ENCODE measurements around the gene TRIM33. TPM values are rescaled to one million over a fixed set of nuclear protein-coding genes. Genes with fewer than 3 reads are reported as not detected.

TRIM33 gene
- total RNA-seq, 4 donors from 2014 or later, result 41.5 to 98.2 (median 52.0) TPM

DNA sequence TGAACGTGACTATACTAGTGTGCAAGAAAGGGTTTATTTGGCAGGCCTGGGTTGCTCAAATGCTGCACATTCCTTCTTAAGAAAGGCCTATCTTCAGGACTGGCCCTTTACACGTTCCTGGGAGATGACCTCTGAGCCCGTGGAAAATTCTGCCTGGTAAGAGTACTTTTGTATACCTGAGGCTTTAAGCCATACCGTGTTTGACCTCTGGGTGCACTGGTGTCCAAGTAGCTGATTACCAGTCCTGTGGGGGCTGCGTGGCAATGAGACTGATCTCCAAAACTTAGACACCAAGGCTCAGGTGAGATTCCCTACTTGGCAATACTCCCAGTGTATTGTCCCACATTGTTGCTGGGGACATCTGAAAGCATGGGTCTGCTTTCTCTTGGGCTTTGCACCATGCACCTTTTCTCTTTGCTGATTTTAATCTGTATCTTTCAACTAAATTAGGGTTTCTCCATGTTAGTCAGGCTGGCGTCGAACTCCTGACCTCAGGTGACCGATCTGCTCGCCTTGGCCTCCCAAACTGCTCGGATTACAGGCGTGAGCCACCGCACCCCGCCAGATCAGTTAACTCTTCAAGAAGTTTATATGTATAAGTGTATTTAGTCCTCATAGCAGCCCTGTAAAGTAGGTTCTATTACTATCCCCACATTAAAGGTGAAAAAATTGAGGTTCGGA, 44.5 kb downstream of the TRIM33 start:
- DNase-seq, result no peak
- H3K4me1 ChIP-seq, result peaks cover 0 to 10% (median 2%) of the 10 kb centered on the region in 4 donors
- no peaks in the 10 kb centered on the region for H3K36me3 ChIP-seq
- no peak overlapping the region for H3K4me3 ChIP-seq
- H3K27ac ChIP-seq, result no peak overlapping the region
- TF ChIP-seq POLR2A (IDR thresholded peaks at IDR 0.05) (no peak), CTCF (IDR thresholded peaks at IDR 0.05) (no peak)
- H3K9me3 ChIP-seq, result no peaks in the 10 kb centered on the region
- H3K27me3 ChIP-seq, result no peaks in the 10 kb centered on the region

DNA sequence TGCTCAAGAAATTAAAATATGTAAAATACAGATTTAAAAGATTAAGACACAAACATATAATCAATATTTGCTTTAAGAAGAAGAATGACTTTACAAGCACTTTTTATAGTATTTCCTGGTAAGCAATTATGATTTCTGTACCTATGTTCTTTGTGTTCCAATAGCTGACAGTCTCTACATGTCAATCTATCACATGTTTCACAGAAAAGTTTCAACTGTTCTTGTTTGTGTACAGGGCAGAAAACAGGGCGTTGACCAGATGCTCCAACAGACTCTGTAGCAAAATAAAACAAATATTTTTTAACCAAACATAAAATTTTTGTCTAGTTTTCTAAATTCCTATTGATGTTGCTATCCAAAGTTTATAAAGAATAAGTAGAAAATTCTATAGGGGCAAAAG, 48.0 kb downstream of the TRIM33 start:
- H3K4me1 ChIP-seq, result peaks cover 0 to 4% (median 2%) of the 10 kb centered on the region in 4 donors
- no peaks in the 10 kb centered on the region for H3K27me3 ChIP-seq
- no peak overlapping the region for H3K27ac ChIP-seq
- TF ChIP-seq CTCF (IDR thresholded peaks at IDR 0.05) (no peak), POLR2A (IDR thresholded peaks at IDR 0.05) (no peak)
- peaks cover 0 to 7% (median 0%) of the 10 kb centered on the region in 3 donors for H3K36me3 ChIP-seq
- no peaks in the 10 kb centered on the region for H3K9me3 ChIP-seq
- no peak overlapping the region for H3K4me3 ChIP-seq
- DNase-seq, result no peak

DNA sequence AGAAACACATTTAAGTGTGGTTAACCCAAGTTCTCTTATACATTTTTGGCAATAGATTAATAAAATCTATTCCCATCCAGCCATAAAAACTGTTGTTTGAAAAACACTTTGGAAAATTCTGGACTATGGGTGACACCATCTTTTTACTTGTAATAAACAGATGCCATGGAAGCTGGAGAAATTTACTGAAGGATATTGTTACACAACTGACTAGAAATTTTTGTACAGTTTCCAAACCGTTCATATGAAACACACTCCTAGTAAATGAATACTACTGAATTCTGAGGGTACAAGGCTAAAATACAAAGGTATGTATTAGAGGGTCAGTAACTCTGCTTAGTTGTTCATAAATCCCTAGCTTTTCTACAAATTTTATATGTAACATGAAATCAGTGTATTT, 48.7 kb downstream of the TRIM33 start:
- Histone ChIP-seq H3K4me3 (no peak overlapping the region), H3K27ac (no peak overlapping the region), H3K27me3 (no peaks in the 10 kb centered on the region), H3K36me3 (peaks cover 0 to 7% (median 0%) of the 10 kb centered on the region in 3 donors), H3K4me1 (peaks cover 0 to 3% (median 0%) of the 10 kb centered on the region in 4 donors), H3K9me3 (no peaks in the 10 kb centered on the region)
- no peak for DNase-seq
- TF ChIP-seq CTCF (IDR thresholded peaks at IDR 0.05) (no peak), POLR2A (IDR thresholded peaks at IDR 0.05) (no peak)

DNA sequence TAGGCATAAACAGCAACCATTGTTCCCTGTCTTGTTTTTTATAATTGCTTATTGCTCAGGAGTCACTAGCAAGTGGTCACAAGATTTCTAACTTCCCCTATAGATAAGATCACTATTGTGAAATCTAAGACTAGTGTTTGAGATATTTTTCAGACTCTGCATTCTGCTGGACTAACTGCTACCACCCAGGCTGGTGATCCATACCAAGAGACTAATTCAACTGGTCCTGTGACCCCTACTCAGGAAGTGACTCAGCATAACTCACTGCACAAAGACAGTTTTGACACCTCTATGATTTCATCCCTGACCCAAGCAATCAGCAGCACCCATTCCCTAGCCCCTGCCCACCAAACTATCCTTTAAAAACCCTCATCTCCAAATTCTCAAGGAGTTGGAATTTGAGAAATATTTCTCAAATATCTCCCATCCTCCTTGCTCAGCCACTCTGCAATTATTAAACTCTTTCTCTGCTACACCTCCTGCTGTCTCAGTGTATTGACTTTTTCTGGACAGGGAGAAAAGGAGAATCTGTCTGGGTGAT, 52.7 kb downstream of the TRIM33 start:
- TF ChIP-seq CTCF (IDR thresholded peaks at IDR 0.05) (no peak), POLR2A (IDR thresholded peaks at IDR 0.05) (no peak)
- Histone ChIP-seq H3K4me1 (no peaks in the 10 kb centered on the region), H3K27me3 (no peaks in the 10 kb centered on the region), H3K36me3 (peaks cover 0 to 24% (median 0%) of the 10 kb centered on the region in 3 donors), H3K4me3 (no peak overlapping the region), H3K27ac (no peak overlapping the region), H3K9me3 (no peaks in the 10 kb centered on the region)
- no peak for DNase-seq

DNA sequence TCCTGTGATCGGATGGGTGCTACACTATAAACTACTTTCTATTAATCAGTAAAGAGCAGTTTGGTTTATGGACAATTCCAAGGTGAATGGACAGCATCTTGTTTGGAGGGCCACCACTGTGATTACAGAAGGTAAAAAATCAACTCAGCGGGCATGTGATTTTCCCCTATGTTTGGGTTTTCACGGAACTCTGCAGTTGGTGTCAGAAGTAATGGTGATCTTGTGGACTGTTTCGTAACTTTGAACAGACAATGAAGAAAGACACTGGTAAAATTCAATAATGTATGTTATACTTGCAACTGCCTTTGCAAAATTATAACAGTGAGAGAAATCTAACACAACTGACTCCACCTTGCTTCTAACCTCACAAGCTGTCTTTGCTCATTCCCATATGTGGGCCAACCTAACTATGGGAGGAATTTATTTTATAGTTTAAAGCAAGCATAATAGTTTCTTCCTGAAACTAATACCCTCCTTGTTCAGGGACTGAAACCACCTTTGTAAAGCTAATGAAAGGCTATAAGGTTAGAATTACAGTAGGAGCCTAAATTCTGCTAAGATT, 53.2 kb downstream of the TRIM33 start:
- Histone ChIP-seq H3K27ac (no peak overlapping the region), H3K4me1 (no peaks in the 10 kb centered on the region), H3K36me3 (peaks cover 0 to 24% (median 0%) of the 10 kb centered on the region in 3 donors)

More for the DNA sequence above, 53.2 kb downstream of the TRIM33 start:
- no peak for DNase-seq
- H3K4me3 ChIP-seq, result no peak overlapping the region
- no peak for TF ChIP-seq POLR2A (IDR thresholded peaks at IDR 0.05)
- TF ChIP-seq CTCF (IDR thresholded peaks at IDR 0.05), result no peak
- H3K9me3 ChIP-seq, result no peaks in the 10 kb centered on the region
- no peaks in the 10 kb centered on the region for H3K27me3 ChIP-seq

Data from Peyer's patch (tissue), 4 donors.